DLD1 (cell line): ENCODE results near the gene LKAAEAR1.

Source experiments
- in situ Hi-C: cut with HindIII; loops from 2 replicates; pipeline ENCODE4 v1.10.0; 2017; ENCODE audit warnings: low sequenced_read_pairs

The LKAAEAR1 gene

DNA sequence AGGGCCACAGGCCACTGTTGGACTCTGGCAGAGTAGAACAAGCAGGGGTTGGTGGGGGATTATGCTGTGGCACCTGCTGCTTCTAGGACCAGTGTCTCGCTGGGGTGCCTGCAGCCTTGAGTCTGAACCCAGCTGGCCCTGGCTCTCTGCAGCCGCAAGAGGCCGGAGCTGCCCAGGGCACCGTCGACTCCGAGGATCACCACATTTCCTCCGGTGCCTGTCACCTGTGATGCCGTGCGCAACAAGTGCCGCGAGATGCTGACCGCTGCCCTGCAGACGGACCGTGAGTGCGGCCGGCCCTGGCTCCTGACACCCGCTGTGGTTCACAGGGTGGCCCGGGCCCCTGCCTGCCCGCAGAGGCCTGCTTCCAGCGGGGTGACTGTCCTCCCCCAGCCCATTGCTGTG, 15.0 kb downstream of the LKAAEAR1 start:
- in situ Hi-C loops: no loop called here

DNA sequence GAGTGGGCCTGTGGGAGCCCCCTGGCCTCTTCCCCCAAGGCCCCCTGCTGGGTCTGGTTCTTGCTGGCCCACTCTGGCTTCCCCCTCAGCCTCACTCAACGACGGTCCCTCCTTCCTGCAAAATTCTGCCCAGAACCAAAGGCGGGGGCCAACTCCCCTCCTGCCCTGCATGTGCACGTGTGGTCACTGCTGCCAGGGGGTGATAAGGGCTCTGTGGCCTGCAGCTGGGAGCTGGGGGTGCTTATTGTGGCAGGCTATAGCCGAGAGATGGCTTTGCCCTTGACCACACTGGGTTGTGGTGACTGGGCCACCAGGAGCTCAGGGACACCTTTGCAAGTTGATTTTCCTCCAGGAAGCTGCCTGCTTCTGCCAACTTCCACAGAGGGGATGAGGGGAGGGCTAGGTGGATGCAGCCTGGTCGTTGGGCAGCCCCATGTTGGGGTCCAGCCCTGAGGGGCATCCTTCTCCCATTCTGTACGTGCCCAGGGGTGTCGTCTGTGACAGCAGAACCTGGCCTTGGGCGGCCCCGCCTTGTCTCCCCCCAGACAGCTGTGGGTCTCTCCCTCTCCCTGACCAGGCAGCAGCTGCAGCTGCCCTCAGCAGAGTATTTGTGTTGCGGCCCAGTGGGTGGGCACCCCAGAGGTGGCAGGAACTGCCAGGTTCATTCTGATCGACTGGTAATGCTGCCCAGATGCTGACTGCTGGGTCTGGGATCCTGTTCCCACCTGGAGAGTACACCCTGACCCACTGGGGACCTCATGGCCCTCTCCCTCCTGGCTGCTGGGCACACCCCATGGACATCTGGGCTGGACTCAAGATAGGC, 15.6 kb downstream of the LKAAEAR1 start:
- in situ Hi-C loops: no loop called here

GRCh38 chr20:64067733-64068307, 16.4 kb downstream of the LKAAEAR1 start:
- in situ Hi-C loops: no loop called here

DNA sequence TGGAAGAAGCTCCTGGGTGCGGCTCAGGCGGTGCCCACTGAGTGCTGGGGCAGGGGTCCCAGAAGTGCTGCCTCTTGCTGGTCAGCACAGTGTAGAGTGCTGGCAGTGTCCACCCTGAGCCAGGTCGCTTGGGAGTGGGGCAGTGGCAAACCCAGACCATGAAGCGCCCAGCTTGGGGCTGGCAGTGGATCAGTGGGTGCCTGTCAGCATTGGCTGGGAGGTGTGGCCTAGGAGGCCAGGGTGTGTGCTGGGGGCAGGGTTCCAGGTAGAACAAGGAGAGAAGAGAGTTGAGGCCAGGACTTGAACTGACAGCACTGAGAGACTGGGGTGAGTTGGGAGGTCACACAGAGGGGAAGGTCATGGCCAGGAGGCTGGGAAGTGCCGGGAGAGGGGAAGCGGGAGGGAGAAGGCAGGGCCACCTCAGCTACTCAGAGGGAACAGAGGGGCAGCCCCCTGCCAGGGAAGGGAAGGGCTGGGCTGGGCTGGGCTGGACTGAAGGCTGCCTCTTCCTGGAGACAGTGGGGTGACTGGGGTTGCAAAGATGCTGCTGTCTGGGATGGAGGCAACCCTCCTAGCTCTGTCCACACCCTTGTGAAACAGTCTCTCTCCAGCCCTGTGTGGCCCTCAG, 17.1 kb downstream of the LKAAEAR1 start:
- in situ Hi-C loops: no loop called here

GRCh38 chr20:64065974-64066343, 18.2 kb downstream of the LKAAEAR1 start:
- in situ Hi-C loops: no loop called here

DNA sequence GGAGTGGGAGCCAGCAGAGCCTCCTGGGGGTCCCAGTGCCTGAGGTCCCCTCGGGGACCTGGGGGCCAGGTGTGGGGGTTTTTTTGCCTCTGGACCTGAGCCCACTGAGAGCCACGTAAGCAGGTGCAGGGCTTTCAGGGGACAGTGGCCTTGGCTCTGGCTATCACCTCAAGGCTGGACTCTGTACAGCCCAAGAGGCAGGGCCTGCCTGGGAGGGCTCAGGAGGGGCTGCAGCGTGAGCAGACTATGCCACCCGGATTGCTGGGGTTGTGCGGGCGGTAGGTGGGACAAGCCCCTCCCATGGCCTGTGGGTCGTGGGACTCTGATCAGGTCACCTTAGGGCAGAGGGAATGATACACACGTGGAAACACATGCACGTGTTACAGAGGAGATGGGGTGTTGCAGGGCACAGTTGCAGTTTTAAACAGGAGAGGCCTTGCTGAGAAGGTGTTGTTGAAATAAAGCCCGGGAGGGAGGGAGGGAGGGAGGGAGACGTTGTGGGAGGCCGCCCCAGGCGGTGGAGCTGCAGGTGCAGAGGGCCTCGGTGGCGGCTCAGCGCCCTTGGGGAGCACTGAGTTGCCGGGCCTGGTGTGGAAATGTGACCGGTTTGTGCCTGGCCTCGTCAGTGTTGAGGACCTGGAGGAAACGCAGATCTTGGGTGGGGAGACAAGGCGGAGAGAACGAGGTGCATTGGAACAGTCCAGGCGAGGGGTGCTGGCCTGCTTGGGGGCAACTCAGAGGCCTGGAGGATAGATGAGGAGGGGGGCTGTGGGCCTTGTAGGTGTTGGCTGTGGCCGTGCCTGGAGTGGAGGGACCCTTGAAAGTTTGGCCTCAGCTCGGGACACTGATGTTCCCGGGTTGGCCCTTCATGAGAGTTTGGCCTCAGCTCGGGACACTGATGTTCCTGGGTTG, 18.9 kb downstream of the LKAAEAR1 start:
- in situ Hi-C loops: no loop called here

GRCh38 chr20:64064145-64064698, 20.0 kb downstream of the LKAAEAR1 start:
- in situ Hi-C loops: no loop called here

GRCh38 chr20:64063389-64064144, 20.6 kb downstream of the LKAAEAR1 start:
- in situ Hi-C loops: no loop called here

DNA sequence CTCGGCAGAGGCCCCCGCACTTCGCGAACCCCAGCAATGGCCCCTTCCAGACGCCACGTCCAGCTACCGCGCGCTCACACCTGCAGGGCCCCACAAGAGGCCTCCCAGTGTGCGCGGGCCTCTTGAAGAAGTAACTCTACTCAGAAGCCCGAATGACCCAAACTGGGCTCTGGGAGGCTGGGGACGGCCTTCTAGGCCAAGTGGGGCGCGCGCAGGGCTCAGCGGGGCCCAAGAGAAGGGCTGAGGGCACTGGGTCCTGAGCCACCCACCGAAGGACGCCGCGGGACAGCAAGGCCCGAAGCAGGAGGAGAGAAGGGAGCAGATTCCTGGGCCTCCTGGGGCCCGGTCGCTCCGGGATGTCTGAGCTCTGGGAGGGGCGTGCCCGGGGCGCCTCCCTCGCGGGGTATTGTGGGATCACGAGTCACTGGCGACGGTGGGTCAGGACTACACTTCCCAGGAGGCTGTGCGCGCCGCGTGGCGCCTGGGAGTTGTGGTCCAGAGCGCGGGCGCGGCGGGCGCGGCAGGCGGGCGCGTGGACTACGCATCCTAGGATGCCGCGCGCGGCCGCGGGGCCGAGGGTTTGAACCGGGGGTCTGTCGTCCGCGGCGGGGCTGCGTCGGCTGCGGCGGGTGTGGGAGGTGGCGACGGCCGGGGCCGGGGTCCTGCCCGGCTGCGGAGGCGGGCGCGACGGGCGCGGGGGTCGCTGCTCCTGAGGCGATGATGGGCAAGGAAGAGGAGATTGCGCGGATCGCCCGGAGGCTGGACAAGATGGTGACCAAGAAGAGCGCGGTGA, 21.4 kb downstream of the LKAAEAR1 start, which contains the start of gene TCEA2:
TSS of gene TCEA2 (plus strand) at position 603 of the 793 bp plus-strand sequence. CDS start at position 718, 115 bp downstream.
- in situ Hi-C loops: no loop called here

- in situ Hi-C loops: no loop called here
Measured at GRCh38 chr20:64062276-64062595, 22.0 kb downstream of the LKAAEAR1 start.

GRCh38 chr20:64058536-64058935, 25.7 kb downstream of the LKAAEAR1 start:
- in situ Hi-C loops: no loop called here

- in situ Hi-C loops: no loop called here
Measured at GRCh38 chr20:64057628-64058498, 26.3 kb downstream of the LKAAEAR1 start.

DNA sequence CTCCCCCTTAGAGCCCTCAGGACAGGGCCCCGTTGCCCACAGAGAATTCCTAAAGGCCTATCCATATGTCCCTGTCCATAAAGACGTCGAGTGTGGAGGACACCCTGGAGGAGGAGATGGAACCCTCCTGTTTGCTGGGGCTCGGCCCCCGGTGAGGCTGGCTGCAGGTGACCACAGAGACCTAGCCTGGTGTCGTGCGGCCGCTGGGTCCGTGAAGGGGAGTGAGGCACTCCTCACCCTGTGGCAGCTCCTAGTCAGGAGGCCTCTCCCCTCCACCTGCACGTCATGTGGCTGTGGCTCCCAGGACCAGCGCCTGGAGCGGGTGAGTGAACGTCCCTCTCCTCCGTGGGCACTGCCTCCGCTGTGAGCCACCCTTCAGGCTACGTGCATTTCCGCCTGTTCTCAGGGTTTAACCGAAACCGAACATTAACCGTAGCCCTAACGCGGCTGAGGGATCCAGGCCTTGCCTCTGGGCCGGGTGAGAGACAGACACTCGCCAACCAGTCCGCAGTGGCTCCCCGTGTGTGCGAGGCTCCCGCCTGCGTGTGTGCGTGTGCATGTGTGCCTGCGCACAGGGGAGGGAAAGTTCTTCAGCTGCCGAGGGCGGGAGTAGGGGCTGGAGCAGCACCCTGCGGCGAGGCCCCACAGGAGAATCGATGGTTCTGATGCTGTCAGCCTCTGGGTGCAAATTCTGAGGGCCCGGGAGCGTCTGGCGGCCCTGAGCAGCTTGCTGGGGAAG, 27.1 kb downstream of the LKAAEAR1 start:
- in situ Hi-C loops: no loop called here

DNA sequence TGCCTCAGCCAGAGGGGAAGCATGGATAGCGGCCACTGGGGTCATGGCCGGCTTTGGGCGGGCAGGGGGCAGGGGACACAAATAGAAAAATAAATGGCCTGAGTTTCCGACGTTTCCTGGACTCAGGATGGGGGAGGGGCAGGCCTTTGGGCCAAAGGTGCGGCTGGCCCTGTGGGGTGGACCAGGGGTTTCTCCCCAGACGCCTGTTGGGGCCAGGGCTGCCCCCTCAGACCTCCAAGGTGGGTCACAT, 27.6 kb downstream of the LKAAEAR1 start:
- in situ Hi-C loops: no loop called here

DNA sequence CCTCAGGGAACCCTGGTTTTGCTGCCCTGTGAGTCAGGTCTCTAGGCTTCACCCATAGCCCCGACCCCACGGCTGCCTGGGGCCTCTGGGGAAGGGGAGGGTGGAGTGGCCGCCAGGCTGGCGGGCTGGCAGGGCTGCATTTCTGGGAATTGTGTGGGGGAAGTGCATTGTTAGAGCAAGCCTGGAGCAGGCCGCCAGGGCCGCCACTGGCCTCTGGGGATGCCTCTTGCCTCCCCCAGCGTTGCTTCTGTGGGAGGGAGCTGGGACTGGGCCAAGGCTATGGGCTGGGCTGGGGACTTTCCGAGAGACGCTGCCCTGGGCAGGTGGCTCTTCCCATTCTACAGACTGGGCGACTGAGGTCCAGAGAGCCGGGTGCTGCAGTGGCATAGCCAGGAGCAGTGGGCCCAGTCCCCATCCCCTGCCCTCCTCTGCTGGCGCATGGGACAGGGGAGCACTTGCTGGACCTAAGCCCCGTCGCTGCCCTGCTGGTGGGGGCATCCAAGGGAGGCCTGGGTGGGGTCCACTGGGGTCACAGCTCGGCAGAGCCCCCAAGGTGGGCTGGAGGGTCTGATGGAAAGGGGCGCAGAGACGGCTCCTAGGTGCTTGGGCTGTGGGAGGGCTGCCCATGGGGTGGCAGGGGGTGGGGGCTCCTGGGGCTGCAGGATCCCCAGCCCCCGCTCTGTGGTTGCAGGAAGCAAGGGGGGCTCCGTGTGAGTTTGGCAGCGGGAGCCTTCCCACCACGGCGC, 28.1 kb downstream of the LKAAEAR1 start:
- in situ Hi-C loops: no loop called here

GRCh38 chr20:64055396-64055892, 28.8 kb downstream of the LKAAEAR1 start:
- in situ Hi-C loops: no loop called here
